NOMO-1 treated with DMSO at 0.1 percent for 48 hours (cell line): ENCODE measurements around the gene DHX57.

ENCODE experiments used
- DNase-seq: peaks from one replicate; lab custom pipeline; 2025; ENCODE audit not compliant: unreplicated experiment; lab: John Stamatoyannopoulos, UW

DHX57 gene, protein sequence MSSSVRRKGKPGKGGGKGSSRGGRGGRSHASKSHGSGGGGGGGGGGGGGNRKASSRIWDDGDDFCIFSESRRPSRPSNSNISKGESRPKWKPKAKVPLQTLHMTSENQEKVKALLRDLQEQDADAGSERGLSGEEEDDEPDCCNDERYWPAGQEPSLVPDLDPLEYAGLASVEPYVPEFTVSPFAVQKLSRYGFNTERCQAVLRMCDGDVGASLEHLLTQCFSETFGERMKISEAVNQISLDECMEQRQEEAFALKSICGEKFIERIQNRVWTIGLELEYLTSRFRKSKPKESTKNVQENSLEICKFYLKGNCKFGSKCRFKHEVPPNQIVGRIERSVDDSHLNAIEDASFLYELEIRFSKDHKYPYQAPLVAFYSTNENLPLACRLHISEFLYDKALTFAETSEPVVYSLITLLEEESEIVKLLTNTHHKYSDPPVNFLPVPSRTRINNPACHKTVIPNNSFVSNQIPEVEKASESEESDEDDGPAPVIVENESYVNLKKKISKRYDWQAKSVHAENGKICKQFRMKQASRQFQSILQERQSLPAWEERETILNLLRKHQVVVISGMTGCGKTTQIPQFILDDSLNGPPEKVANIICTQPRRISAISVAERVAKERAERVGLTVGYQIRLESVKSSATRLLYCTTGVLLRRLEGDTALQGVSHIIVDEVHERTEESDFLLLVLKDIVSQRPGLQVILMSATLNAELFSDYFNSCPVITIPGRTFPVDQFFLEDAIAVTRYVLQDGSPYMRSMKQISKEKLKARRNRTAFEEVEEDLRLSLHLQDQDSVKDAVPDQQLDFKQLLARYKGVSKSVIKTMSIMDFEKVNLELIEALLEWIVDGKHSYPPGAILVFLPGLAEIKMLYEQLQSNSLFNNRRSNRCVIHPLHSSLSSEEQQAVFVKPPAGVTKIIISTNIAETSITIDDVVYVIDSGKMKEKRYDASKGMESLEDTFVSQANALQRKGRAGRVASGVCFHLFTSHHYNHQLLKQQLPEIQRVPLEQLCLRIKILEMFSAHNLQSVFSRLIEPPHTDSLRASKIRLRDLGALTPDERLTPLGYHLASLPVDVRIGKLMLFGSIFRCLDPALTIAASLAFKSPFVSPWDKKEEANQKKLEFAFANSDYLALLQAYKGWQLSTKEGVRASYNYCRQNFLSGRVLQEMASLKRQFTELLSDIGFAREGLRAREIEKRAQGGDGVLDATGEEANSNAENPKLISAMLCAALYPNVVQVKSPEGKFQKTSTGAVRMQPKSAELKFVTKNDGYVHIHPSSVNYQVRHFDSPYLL (N-terminal part only)

DNA sequence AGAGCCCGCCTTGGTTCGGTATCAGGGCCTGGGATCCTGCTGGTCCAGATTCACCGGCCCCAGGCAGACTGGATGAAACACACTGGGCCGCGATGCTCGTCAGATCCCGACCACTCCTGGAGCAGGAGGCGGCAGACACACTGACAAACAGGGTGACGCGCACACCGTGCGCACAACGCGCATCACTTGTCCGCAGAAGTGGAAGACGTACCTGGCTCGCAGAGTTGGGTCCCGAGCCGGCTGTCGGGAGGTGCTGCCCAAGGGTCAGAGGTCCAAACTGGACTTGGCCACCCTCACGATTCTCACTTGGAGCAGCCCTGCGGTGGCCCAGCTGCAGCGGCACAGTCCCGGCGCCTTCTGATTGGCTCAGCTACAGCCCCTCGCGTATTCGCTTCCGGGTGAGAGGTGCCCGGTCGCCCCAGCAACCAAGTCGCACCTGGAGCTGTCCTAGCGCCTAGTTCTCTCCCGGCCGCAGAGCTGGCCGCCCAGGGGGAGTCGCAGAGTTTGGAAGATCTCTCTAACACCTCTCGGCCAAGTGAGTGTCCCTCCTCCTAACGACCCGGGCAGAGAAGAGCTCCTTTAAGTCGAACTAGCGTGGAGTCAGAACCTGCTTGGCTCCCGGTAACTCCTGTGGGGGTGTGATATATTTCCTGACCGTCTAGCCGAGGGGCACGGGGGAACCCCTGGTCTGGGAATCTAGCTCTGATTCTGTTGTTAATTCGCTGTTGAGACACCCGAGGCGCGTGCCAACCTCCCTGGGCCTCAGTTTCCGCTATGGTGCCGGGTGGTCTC, at the start of gene DHX57, which contains the start of gene MORN2:
DHX57 (minus strand) TSS at position 359 of the 792 bp plus-strand sequence. CDS start 7,529 bp downstream, outside the sequence.
MORN2 (plus strand) TSS at position 401 of the 792 bp plus-strand sequence.
- DNase-seq = peak; percentile 78

DNA sequence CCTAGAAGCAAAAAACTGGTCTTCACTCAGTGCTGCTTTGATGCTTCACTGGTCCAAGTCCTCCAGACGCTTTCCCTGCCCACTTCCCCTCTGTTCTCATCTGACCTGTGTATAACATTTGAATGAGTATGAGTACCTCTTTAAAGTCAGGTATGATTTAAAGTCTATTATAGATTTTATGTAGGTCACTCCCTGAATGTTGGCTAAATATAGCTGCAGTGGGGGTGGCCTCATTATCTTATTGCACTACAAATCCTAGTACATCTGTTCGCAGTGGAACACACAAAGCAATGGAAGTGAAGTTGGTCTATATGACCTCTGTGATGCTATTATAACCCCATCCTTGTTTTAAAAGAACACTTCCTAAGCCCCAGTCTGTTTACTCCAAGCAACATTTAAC, 47.2 kb upstream of the DHX57 start:
- no peak for DNase-seq

DNA sequence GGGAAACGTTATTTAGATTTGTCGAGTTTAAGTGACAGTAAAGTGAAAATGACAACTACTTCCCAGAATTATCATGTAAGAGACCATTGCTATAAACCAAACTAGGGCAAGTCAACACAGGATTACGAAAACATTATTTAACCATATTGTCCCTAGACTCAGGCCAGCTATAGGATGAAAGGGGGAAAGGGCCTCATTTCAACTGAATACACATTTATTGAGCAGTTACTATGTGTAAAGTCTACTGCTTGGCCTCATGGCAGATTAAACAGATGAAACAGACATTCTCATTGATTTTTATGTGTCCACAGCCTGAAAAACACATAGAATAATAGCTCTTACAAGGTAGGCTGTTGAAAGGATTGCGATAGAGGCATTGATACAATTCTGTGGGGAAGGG, 46.7 kb upstream of the DHX57 start:
- DNase-seq = no peak

DNA sequence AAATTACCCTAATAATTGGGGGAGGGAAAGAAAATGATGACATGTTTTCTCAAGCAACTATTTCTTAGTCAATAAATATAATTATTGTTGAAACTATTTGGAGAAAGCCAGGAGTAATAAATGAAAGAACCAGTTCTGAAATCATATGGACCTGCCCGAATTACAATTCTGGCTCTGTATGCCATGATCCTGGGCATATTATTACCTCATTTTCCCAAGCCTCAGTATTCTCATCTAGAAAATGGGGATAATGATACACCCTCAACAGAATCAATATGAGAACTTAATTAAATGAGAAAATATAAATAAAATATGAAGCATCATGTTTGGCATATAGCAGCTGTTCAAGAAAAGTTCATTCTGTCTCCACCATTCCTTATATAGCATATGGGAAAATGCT, 36.9 kb upstream of the DHX57 start:
- DNase-seq = no peak

DNA sequence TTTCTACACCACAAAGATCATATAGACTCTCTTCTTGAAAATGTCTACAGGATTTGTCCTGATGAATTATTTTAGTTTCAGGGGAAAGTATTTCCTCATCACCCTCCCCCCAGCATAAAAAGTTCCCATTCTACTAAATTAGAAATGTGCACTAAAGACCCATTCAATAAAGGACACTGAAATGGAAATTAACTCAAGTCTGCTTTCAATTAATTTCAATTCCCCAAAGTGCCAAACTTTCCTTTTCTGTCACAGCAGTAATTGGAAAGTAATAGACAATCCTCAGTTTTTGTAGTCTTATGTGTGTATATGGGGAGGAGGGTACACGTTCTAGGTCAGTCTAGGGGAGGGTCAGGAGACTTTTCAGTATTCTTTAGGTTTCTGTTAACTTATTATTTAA, 35.5 kb upstream of the DHX57 start:
- DNase-seq = no peak

DNA sequence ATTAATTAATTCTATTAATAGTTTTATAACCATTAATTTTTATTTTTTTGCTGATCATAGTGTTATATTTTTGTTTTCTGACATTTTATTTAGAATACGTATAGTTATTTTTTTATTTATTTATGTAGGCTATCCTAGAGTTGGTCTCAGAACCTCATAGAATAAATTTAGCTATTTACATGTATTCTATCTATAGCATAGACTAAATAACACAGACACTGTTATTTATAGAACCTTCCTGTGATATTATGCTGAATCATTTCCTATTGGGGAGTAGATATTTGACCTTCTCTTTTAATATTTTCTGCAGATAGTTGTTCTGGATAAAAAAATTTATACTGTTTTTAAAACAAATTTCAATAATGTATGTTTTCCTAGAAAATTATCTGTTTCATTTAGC, 34.1 kb upstream of the DHX57 start:
- DNase-seq = no peak

DNA sequence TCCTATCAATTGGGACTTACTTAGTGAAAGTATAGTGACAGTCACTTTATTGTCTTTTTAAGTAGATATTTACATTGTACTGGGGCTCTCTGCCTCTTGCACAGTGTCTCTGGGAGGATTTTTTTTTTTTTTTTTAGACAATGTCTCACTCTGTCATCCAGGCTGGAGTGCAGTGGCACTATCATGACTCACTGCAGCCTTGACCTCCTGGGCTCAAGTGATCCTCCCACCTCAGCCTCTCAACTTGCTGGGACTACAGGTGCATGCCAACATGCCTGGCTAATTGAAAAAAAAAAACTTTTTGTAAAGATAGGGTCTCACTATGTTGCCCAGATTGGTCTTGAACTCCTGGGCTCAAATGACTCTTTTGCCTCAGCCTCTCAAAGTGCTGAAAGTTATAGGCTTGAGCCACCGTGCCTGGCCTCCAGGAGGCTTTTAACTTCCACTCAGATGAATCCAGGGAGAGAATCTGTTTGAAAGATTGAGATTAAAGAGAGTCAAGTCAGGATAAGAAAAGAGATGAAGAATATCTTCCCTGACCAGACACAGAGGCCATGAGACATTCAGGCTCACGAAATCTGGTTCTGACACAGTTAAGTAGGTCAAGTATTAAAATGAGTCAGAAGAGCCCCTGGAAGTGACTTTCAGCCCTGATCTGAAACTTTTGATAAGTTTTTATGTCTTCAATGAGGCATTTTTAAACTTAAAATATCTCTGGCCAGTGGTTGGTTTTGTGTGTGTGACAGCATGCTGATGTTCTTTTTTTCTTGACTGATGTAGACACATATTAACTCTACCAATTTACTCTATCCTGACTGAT, 32.2 kb upstream of the DHX57 start:
- no peak for DNase-seq

DNA sequence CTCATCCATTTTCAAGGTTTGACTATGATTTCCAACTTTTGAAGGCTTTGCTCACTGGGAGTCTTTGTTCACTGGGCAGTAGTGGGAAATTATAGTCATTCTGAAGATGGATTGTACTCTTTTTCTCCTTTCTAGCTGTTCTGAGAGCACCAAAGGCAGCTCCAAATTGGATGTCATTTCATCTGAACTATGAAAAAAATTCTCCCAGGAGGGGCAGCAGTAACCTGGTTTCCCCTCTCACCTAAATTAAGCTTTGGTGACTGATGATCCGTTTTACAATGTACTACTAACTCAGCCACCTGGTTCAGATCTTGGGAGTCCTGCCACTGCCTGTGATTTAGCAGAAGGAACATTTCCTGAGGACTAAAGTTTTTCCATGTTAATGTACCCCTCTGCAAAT, 31.5 kb upstream of the DHX57 start:
- DNase-seq = no peak

DNA sequence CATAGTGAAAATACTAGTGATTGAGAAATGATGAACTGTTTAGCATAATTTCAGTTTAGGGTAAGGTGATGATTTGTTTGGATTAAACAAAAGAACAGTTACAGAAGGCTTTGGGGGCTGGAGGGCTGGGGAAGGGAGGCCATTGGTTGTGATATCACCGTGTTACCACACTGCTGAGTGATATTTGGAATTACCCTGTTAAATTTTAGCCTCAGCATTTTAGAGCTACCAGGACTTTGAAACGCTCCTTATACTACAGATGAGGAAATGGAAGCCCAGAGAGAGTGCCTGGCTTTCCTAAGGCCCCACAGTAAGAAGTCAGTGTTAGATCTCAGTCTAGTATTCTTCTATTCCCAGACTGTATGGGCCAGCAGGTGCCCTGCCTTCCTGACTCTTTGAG, 29.5 kb upstream of the DHX57 start:
- DNase-seq = no peak

DNA sequence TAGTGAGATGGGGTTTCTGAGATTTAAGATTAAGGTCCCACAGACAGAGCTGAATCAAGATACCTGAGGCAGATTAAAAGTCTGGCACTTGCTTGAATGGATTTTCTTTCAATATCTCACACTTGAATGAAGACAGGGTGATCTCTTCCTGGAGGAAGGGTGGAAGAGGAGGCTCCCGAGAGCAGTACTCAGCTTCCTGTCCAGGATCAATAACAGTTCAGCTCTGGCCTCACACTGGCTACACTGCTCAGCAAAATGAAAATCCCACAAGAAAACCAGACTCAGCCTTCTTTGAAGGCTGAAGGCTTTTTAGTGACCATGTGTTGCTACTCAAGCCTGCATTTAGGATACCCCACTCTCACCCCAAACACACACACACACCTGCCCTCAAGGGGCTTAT, 25.0 kb upstream of the DHX57 start:
- DNase-seq = no peak

DNA sequence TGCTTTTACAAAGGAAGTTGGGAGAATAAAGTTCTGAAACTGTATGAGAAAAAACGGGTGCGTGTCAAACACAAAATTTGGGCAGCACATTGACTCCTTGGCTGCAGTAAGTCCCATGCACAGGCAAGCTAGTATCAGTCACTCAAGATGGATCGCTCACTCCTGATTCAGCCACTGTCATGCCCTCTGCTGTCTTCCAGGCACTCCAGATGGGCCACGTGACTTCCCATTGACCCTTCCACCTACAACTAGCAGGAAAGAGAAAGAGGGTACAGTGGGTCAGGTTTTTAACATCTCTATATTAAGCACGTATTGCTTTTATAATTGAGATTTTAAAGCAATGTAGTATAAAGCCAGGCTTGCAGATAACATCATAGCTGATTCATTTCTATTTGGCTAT, 22.5 kb upstream of the DHX57 start:
- no peak for DNase-seq

DNA sequence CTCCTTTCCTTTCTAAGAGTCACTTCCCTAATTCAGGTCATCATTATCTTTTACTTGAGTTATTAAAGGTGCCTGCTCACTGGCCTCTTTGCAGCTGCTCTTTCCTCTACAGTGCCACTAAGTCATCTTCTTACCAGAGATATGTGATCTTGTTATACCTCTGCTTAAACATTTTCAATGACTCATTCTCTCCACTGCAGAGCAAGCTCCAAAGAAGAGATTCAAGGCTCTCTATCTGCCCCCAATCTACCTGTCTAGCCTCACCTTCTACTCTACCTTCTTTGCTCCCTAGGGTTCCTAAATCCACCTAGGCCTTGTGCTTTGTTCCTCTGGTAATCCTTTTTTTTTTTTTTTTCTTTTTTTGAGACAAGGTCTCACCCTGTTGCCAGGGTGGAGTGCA, 17.1 kb upstream of the DHX57 start:
- peak; percentile 35 for DNase-seq

DNA sequence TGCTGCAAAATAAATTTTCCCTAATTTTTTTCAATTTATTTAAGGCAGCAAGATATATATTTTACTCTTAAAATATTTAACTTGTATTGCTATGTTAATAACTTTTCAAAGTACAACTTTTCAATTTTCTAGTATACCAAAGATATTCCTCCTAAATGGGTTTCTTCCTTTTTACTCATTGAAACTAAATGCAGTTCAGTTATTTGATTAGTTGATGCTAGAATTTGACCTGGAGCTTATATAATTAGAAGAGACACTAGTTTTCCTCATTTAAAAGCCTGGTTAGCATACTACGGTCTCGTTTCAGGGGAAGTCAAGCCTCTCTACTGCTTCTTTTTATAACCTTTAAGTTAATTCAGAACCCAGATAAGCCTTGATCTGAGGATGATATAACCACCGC, 13.8 kb upstream of the DHX57 start, which contains the start of gene ARHGEF33:
ARHGEF33 (plus strand) TSS at position 301 of the 400 bp plus-strand sequence. CDS start 29,573 bp downstream, outside the sequence.
- DNase-seq = no peak

DNA sequence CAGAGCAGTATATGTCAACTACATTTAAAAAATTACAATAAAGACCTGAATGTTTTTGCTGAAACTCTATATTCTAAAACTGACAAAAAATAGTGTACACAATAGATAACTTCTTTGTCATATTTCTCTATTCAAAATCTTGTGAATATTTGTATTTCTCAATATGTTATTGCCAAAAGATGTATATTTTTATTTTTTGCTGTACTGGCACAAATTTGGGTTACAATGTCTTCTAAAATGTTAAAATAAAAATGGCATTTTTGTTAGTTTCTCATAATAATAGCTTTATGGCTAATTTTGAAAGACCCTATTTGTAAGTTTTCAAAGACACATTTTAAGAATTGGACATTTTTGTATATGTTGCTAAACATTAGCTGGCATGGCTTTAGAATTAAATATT, 13.3 kb upstream of the DHX57 start:
- DNase-seq = no peak

DNA sequence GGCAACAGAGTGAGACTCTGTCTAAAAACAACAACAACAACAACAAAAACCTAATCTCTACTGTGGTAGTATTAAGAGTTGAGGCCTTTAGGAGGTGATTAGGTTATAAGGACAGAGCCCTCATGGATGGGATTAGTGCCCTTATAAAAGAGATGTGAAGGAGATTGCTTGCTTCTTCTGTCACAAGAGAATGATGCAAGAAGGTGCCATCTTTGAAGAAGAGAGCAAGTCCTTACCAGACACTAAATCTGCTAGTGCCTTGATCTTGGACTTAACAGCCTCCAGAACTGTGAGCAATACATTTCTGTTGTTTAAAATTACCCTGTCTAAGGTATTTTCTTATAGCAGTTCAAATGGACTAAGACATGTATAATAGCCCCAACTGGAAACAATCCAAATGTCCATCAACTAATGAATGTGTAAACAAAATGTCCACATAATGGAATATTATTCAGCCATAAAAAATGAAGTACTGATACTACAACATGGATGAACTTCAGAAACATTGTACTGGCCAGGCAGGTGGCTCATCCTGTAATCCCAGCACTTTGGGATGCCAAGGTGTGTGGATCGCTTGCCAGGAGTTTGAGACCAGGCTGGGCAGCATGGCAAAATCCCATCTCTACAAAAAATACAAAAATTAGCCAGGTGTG, 12.3 kb upstream of the DHX57 start:
- DNase-seq = no peak

DNA sequence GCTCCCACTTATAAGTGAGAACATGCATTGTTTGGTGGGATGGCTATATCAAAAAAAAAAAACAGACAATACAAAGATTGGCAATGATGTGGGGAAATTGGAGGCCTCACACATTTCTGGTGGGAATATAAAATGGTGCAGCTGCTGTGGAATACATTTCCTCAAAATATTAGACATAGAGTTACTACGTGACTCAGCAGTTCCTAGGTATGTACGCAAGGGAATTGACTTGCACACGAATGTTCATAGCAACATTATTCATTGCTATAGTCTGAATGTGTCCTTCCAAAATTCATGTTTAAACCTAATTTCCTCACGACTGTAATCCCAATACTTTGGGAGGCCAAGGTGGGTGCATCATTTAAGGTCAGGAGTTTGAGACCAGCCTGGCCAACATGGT, 11.6 kb upstream of the DHX57 start:
- DNase-seq = no peak

DNA sequence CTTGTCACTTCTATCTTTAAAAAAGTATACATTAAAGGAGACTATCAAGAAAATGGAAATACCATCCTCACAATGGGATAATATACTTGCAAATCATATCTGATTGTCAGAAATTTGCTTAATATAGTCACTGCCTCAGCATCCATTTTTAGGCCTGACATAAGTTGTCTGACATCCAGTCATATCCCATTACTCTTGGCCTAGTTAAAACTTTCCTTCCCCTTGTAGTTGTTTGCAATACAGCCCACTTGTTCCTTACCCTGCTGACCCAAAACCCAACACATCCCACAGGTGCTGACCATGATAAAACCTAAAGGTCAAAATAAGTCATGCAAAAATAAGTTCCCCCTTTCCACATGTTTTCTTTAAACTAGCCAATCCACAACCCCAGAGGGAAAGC, 10.3 kb upstream of the DHX57 start:
- DNase-seq = no peak

DNA sequence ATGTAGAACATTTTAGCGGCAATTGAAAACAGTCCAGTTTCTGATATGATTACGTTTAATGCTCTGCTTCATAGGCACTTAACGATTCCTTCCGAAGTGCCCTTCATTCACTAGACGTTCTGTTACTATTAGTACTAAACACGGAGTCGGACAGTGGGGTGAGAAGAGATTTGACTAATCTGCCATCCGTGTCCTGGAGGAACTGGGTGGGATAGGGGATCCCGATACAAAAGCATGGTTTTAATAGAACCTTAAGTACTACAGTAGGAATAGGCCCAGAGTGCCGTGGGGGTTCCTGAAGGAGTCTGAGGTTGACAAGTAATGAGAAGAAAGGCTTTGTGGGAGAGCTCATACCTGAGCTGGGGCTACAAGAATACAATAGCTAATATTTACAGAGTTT, 673 bp upstream of the DHX57 start:
- DNase-seq = no peak

DNA sequence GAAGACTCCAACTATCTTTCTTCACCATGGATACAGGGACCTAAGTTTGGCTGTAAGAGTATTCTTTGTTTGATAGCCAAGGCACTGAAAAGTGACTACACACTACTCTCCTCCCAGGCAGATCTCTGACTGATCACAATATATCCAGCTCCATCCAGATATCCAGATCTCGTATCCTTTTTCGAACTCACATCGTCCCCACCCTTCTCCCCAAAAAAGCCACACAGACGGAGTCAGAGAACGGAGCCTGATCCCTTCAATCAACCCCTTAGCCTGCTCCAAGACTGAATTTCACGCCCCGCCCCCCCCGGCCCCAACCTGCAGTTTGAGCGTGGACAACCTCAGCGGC, 533 bp downstream of the DHX57 start:
- no peak for DNase-seq
